H9 (cell line): ENCODE measurements around the gene TRIM2. TPM values are rescaled to one million over a fixed set of nuclear protein-coding genes. Genes with fewer than 3 reads are reported as not detected.

Experiments used
- DNase-seq: peaks from one replicate; pipeline ENCODE4 v3.0.0-alpha.2; 2017
- H2AFZ ChIP-seq: one replicate; pipeline ENCODE4 v1.6.1; 2013; ENCODE audit warnings: mild to moderate bottlenecking, low read length, control low read depth, moderate library complexity
- H2AK5ac ChIP-seq: 2 replicates; pipeline ENCODE4 v1.6.1; 2013; ENCODE audit warnings: low read length, control low read depth, mixed read lengths; ENCODE audit not compliant: insufficient read length
- H2BK120ac ChIP-seq: one replicate; pipeline ENCODE4 v1.6.1; 2013; ENCODE audit warnings: low read depth, mild to moderate bottlenecking, low read length, control low read depth, inconsistent platforms; ENCODE audit not compliant: poor library complexity, severe bottlenecking
- H2BK12ac ChIP-seq: 2 replicates; pipeline ENCODE4 v1.6.1; 2013; ENCODE audit warnings: low read length, control low read depth, mixed read lengths, low read depth; ENCODE audit not compliant: insufficient read length
- H2BK15ac ChIP-seq: 2 replicates; pipeline ENCODE4 v1.6.1; 2013; ENCODE audit warnings: low read depth, low read length, control low read depth
- H2BK20ac ChIP-seq: one replicate; pipeline ENCODE4 v1.6.1; 2013; ENCODE audit warnings: low read depth, mild to moderate bottlenecking, low read length, control low read depth, inconsistent platforms; ENCODE audit not compliant: poor library complexity, severe bottlenecking
- H2BK5ac ChIP-seq: 2 replicates; pipeline ENCODE4 v1.6.1; 2013; ENCODE audit warnings: low read length, control low read depth, mixed read lengths; ENCODE audit not compliant: insufficient read length
- H3K14ac ChIP-seq: 2 replicates; pipeline ENCODE4 v1.6.1; 2013; ENCODE audit warnings: low read length, control low read depth; ENCODE audit not compliant: insufficient read depth
- H3K18ac ChIP-seq: 2 replicates; pipeline ENCODE4 v1.6.1; 2013; ENCODE audit warnings: low read depth, mild to moderate bottlenecking, mixed read lengths, low read length, control low read depth; ENCODE audit not compliant: insufficient read length
- H3K23ac ChIP-seq: 2 replicates; pipeline ENCODE4 v1.6.1; 2013; ENCODE audit warnings: low read length, control low read depth, mixed read lengths, low read depth; ENCODE audit not compliant: insufficient read length
- H3K23me2 ChIP-seq: 2 replicates; pipeline ENCODE4 v1.6.1; 2013; ENCODE audit warnings: low read depth, mild to moderate bottlenecking, mixed read lengths, low read length, control low read depth; ENCODE audit not compliant: insufficient read length, poor library complexity, severe bottlenecking
- H3K27ac ChIP-seq: 2 replicates; pipeline ENCODE4 v1.5.1; 2013; ENCODE audit warnings: low read length, control low read depth, mixed read lengths, low read depth; ENCODE audit not compliant: insufficient read length
- H3K27me3 ChIP-seq: 2 replicates; pipeline ENCODE4 v1.6.1; 2013; ENCODE audit warnings: low read length, control low read depth, inconsistent platforms; ENCODE audit not compliant: insufficient read depth
- H3K4ac ChIP-seq: 2 replicates; pipeline ENCODE4 v1.6.1; 2013; ENCODE audit warnings: low read depth, mild to moderate bottlenecking, control low read depth, inconsistent platforms, low read length, moderate library complexity
- H3K4me1 ChIP-seq: 2 replicates; pipeline ENCODE4 v1.6.1; 2013; ENCODE audit warnings: low read length, control low read depth, inconsistent platforms; ENCODE audit not compliant: insufficient read depth
- H3K4me2 ChIP-seq: 2 replicates; pipeline ENCODE4 v1.6.1; 2013; ENCODE audit warnings: low read length, control low read depth, mixed read lengths; ENCODE audit not compliant: insufficient read length, insufficient read depth
- H3K56ac ChIP-seq: 2 replicates; pipeline ENCODE4 v1.6.1; 2013; ENCODE audit warnings: low read depth, mild to moderate bottlenecking, mixed read lengths, low read length, control low read depth; ENCODE audit not compliant: insufficient read length
- H3K79me1 ChIP-seq: 2 replicates; pipeline ENCODE4 v1.6.1; 2013; ENCODE audit warnings: low read depth, mild to moderate bottlenecking, moderate library complexity, low read length, control low read depth, inconsistent platforms; ENCODE audit not compliant: insufficient read depth, poor library complexity, severe bottlenecking
- H3K79me2 ChIP-seq: 2 replicates; pipeline ENCODE4 v1.6.1; 2013; ENCODE audit warnings: low read length, control low read depth, inconsistent platforms; ENCODE audit not compliant: insufficient read depth
- H3K9ac ChIP-seq: 2 replicates; pipeline ENCODE4 v1.6.1; 2013; ENCODE audit warnings: low read length, control low read depth, mixed read lengths; ENCODE audit not compliant: insufficient read length; ENCODE audit errors: extremely low read depth
- H3K9me3 ChIP-seq: one replicate; pipeline ENCODE4 v1.6.1; 2013; ENCODE audit warnings: low read depth, low read length, inconsistent platforms; ENCODE audit not compliant: control insufficient read depth
- H3T11ph ChIP-seq: one replicate; pipeline ENCODE4 v1.6.1; 2013; ENCODE audit warnings: mild to moderate bottlenecking, low read length, control low read depth, inconsistent platforms
- H4K20me1 ChIP-seq: one replicate; pipeline ENCODE4 v1.6.1; 2013; ENCODE audit not compliant: control insufficient read depth, insufficient read length, insufficient read depth
- H4K5ac ChIP-seq: 2 replicates; pipeline ENCODE4 v1.6.1; 2013; ENCODE audit warnings: low read depth, mild to moderate bottlenecking, mixed read lengths, low read length, control low read depth; ENCODE audit not compliant: insufficient read length
- H4K8ac ChIP-seq: replicated peaks from 2 replicates; pipeline ENCODE4 v1.6.1; 2013; ENCODE audit warnings: low read length, control low read depth, mixed read lengths, low read depth; ENCODE audit not compliant: insufficient read length
- H4K91ac ChIP-seq: 2 replicates; pipeline ENCODE4 v1.6.1; 2013; ENCODE audit warnings: low read depth, mild to moderate bottlenecking, moderate library complexity, mixed read lengths, low read length, control low read depth; ENCODE audit not compliant: insufficient read length
- H3K27ac Mint-ChIP-seq, 3 experiments: 2 replicates in 2 of 3; 3 replicates in 1 of 3; pipeline ENCODE4 v1.8.0; 2020 to 2021; ENCODE audit warnings: mixed read lengths in 3 of 3, mild to moderate bottlenecking in 1 of 3, moderate library complexity in 1 of 3
- H3K27me3 Mint-ChIP-seq: 2 replicates; pipeline ENCODE4 v1.8.0; 2021; ENCODE audit warnings: low read depth, mild to moderate bottlenecking, moderate library complexity, mixed read lengths
- H3K36me3 Mint-ChIP-seq, 3 experiments: 2 replicates in 2 of 3; 3 replicates in 1 of 3; pipeline ENCODE4 v1.8.0; 2020 to 2021; ENCODE audit warnings: low read depth in 3 of 3, mixed read lengths in 3 of 3; ENCODE audit not compliant: insufficient read depth in 1 of 3
- H3K4me1 Mint-ChIP-seq, 2 experiments: 2 replicates each; pipeline ENCODE4 v1.8.0; 2020; ENCODE audit warnings: mixed read lengths in 2 of 2
- H3K4me3 Mint-ChIP-seq, 2 experiments: 2 replicates in 1 of 2; 3 replicates in 1 of 2; pipeline ENCODE4 v1.8.0; 2020 to 2021; ENCODE audit warnings: mild to moderate bottlenecking in 2 of 2, mixed read lengths in 2 of 2, moderate library complexity in 1 of 2
- H3K9me3 Mint-ChIP-seq, 2 experiments: 2 replicates in 1 of 2; 3 replicates in 1 of 2; pipeline ENCODE4 v1.8.0; 2020; ENCODE audit warnings: mild to moderate bottlenecking in 2 of 2, mixed read lengths in 2 of 2, moderate library complexity in 1 of 2
- WGBS: extraction: QIAGEN DNeasy Blood & Tissue Kit; methylation state at CpG from one replicate; pipeline ENCODE4 v1.1.7; 2013; ENCODE audit warnings: missing lambda C conversion rate, low lambda C conversion rate, mixed read lengths; ENCODE audit not compliant: insufficient read length; ENCODE audit errors: extremely low coverage; 5-methylcytosine and 5-hydroxymethylcytosine counted together
- total RNA-seq: library from RNA; stranded (reverse); gene quantifications from 2 replicates; pipeline ENCODE4 v1.2.1, GENCODE V29; 2021
- TF ChIP-seq, protein P1 (sequence below): fragments of 200-600 bp; sonication (generic); conservative IDR thresholded peaks from 3 replicates; pipeline ENCODE4 v1.8.0; 2021; ENCODE audit warnings: antibody characterized with exemption, mild to moderate bottlenecking

The TRIM2 gene
- total RNA-seq, 1 experiment from 2014 or later = 28.9 TPM

DNA sequence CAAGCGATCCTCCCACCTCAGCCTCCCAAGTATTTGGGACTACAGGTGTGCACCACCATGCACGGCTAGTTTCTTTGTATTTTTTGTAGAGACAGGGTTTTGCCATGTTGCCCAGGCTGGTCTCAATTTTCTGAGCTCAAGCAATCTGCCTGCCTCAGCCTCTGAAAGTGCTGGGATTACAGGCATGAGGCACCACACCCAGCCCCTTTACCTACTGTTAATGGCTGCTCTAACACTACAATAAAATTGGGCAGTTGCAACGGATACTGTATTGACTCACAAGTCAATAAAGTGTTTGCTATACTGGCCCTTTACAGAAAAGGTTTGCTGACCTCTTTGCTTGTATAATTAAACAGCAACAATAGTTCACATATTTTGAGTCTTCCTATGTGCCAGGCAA, 41.5 kb downstream of the TRIM2 start:
- Histone ChIP-seq H2BK5ac (no peak overlapping the region), H3K79me1 (no peaks in the 10 kb centered on the region), H3K9me3 (no peaks in the 10 kb centered on the region), H4K91ac (no peak overlapping the region), H2BK20ac (no peak overlapping the region), H3K23ac (no peak overlapping the region), H3K9ac (no peak overlapping the region), H3K23me2 (peaks cover 10% of the 10 kb centered on the region), H2BK12ac (no peak overlapping the region), H3K56ac (no peak overlapping the region), H3T11ph (no peak overlapping the region), H3K4ac (no peak overlapping the region), H4K5ac (no peak overlapping the region), H4K8ac (no peak overlapping the region), H2AFZ (no peak overlapping the region), H3K4me1 (peaks cover 15% of the 10 kb centered on the region), H2BK15ac (no peak overlapping the region), H3K4me2 (no peak overlapping the region), H3K27ac (no peak overlapping the region), H2AK5ac (no peak overlapping the region), H3K79me2 (no peaks in the 10 kb centered on the region), H3K27me3 (no peaks in the 10 kb centered on the region), H4K20me1 (no peaks in the 10 kb centered on the region), H2BK120ac (no peak overlapping the region), H3K14ac (no peak overlapping the region), H3K18ac (no peak overlapping the region)
- no peak for DNase-seq
- Mint-ChIP-seq H3K4me3 (no peak overlapping the region), H3K4me1 (peaks cover 43 to 48% of the 10 kb centered on the region in 2 experiments), H3K9me3 (no peaks in the 10 kb centered on the region; a peak in 1 of 5 replicates), H3K36me3 (peaks cover 0 to 2% (median 2%) of the 10 kb centered on the region in 3 experiments; a peak in 2 of 7 replicates), H3K27me3 (no peaks in the 10 kb centered on the region; the same call in 1 of the 2 replicates), H3K27ac (no peak overlapping the region)
- TF ChIP-seq, protein P1, sequence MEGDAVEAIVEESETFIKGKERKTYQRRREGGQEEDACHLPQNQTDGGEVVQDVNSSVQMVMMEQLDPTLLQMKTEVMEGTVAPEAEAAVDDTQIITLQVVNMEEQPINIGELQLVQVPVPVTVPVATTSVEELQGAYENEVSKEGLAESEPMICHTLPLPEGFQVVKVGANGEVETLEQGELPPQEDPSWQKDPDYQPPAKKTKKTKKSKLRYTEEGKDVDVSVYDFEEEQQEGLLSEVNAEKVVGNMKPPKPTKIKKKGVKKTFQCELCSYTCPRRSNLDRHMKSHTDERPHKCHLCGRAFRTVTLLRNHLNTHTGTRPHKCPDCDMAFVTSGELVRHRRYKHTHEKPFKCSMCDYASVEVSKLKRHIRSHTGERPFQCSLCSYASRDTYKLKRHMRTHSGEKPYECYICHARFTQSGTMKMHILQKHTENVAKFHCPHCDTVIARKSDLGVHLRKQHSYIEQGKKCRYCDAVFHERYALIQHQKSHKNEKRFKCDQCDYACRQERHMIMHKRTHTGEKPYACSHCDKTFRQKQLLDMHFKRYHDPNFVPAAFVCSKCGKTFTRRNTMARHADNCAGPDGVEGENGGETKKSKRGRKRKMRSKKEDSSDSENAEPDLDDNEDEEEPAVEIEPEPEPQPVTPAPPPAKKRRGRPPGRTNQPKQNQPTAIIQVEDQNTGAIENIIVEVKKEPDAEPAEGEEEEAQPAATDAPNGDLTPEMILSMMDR = no peak
- no CpG with 5 or more reads among the region's 3 CpGs for WGBS
